ENCODE results near the gene KRT71. TPM values are rescaled to one million over a fixed set of nuclear protein-coding genes. Genes with fewer than 3 reads are reported as not detected.

Gene KRT71
- total RNA-seq, 1 donor, result not detected

DNA sequence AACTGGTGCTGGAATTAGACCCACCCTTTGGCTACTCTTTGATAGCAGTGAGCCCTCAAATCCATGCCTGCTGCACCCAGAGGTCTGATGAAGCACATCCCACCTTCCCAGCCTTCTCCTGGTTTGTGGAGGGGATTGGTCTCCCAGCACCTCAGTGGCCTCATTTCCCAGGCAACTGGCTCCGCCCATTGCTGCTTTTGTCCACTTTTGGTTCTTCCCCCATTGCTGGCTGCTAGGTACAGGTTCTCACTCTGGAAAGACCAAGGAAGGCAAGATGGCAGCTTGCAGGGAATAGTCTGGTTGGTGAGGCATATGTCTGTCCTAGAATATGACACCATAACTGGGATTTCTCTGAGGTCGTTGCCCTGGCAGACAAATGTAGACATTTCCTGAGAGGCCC lies 22.6 kb downstream of the KRT71 start:
- H3K36me3 ChIP-seq (ENCODE audit: insufficient read depth, low read length), result no peaks in the 10 kb centered on the region
- H3K9me3 ChIP-seq (ENCODE audit: low read depth, low read length), result no peaks in the 10 kb centered on the region
- no peaks in the 10 kb centered on the region for H3K79me2 ChIP-seq (ENCODE audit: insufficient read depth, low read length)
- peaks cover 9% of the 10 kb centered on the region for H3K27me3 ChIP-seq (ENCODE audit: insufficient read depth, low read length)
- TF ChIP-seq, protein P1, sequence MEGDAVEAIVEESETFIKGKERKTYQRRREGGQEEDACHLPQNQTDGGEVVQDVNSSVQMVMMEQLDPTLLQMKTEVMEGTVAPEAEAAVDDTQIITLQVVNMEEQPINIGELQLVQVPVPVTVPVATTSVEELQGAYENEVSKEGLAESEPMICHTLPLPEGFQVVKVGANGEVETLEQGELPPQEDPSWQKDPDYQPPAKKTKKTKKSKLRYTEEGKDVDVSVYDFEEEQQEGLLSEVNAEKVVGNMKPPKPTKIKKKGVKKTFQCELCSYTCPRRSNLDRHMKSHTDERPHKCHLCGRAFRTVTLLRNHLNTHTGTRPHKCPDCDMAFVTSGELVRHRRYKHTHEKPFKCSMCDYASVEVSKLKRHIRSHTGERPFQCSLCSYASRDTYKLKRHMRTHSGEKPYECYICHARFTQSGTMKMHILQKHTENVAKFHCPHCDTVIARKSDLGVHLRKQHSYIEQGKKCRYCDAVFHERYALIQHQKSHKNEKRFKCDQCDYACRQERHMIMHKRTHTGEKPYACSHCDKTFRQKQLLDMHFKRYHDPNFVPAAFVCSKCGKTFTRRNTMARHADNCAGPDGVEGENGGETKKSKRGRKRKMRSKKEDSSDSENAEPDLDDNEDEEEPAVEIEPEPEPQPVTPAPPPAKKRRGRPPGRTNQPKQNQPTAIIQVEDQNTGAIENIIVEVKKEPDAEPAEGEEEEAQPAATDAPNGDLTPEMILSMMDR (IDR thresholded peaks at IDR 0.05; ENCODE audit: extremely low read depth, low read depth, low read length), result no peak
- H4K20me1 ChIP-seq (ENCODE audit: insufficient read depth, low read length), result no peaks in the 10 kb centered on the region
- no peaks in the 10 kb centered on the region for H3K4me1 ChIP-seq (ENCODE audit: insufficient read depth, low read length)
- no peak overlapping the region for H3K4me3 ChIP-seq (ENCODE audit: insufficient read depth, low read length)
- no peak overlapping the region for H3K4me2 ChIP-seq (ENCODE audit: insufficient read depth, low read length)
- H2AFZ ChIP-seq (ENCODE audit: low read length), result no peak overlapping the region
- no peak for DNase-seq (ENCODE audit: insufficient read length, low spot score, missing footprints)
- H3K27ac ChIP-seq (ENCODE audit: low read depth, low read length), result no peak overlapping the region

DNA sequence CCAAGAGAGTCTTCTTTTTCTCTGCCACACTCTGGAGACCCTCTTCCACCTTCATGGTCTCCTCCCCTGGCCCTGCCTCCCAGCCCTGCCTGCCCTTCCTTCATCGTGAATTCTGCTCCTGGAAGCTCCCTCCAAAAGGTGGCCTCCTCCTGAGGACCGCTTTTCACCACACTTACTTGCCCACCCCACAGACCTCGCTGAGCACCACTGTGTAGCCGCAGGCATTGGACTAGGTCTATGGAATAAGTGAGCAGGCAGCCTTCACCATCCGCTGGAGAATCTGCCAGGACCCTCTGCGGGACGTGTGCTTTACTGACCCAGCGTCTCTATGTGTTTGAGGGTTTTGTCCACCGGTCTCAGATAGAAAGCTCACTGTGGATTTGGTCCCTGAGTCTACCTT lies 23.1 kb downstream of the KRT71 start:
- TF ChIP-seq, protein P1 (IDR thresholded peaks at IDR 0.05; ENCODE audit: extremely low read depth, low read depth, low read length), result no peak
- H3K4me2 ChIP-seq (ENCODE audit: insufficient read depth, low read length), result no peak overlapping the region
- no peaks in the 10 kb centered on the region for H4K20me1 ChIP-seq (ENCODE audit: insufficient read depth, low read length)
- H3K9me3 ChIP-seq (ENCODE audit: low read depth, low read length), result no peaks in the 10 kb centered on the region
- H3K27me3 ChIP-seq (ENCODE audit: insufficient read depth, low read length), result peaks cover 9% of the 10 kb centered on the region
- H3K4me1 ChIP-seq (ENCODE audit: insufficient read depth, low read length), result no peaks in the 10 kb centered on the region
- H3K36me3 ChIP-seq (ENCODE audit: insufficient read depth, low read length), result no peaks in the 10 kb centered on the region
- no peaks in the 10 kb centered on the region for H3K79me2 ChIP-seq (ENCODE audit: insufficient read depth, low read length)
- no peak overlapping the region for H3K4me3 ChIP-seq (ENCODE audit: insufficient read depth, low read length)
- H3K27ac ChIP-seq (ENCODE audit: low read depth, low read length), result no peak overlapping the region
- no peak for DNase-seq (ENCODE audit: insufficient read length, low spot score, missing footprints)
- no peak overlapping the region for H2AFZ ChIP-seq (ENCODE audit: low read length)

DNA sequence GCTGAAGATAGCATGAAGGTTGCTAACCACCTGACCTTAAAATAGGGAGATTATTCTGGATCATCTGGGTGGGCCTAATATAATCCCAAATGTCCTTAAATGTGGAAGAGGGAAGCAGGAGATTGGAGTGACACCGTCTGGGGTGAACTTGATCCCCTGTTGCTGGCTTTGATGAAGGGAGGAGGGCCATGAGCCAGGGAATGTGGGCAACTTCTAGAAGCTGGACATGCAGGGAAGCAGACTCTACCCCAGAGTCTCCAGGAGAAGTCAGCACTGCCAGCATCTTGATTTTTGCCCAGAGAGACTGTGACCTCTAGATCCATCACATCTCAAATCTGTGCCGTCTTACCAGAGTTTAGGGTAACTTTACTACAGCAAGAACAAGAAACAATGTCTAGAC lies 23.5 kb downstream of the KRT71 start:
- Histone ChIP-seq H3K4me1 (ENCODE audit: insufficient read depth, low read length) (no peaks in the 10 kb centered on the region), H3K36me3 (ENCODE audit: insufficient read depth, low read length) (no peaks in the 10 kb centered on the region), H3K4me3 (ENCODE audit: insufficient read depth, low read length) (no peak overlapping the region), H2AFZ (ENCODE audit: low read length) (no peak overlapping the region), H3K9me3 (ENCODE audit: low read depth, low read length) (no peaks in the 10 kb centered on the region), H3K27me3 (ENCODE audit: insufficient read depth, low read length) (peaks cover 9% of the 10 kb centered on the region), H3K4me2 (ENCODE audit: insufficient read depth, low read length) (no peak overlapping the region), H3K79me2 (ENCODE audit: insufficient read depth, low read length) (no peaks in the 10 kb centered on the region), H3K27ac (ENCODE audit: low read depth, low read length) (no peak overlapping the region), H4K20me1 (ENCODE audit: insufficient read depth, low read length) (no peaks in the 10 kb centered on the region)
- TF ChIP-seq, protein P1 (IDR thresholded peaks at IDR 0.05; ENCODE audit: extremely low read depth, low read depth, low read length), result no peak
- DNase-seq (ENCODE audit: insufficient read length, low spot score, missing footprints), result no peak

DNA sequence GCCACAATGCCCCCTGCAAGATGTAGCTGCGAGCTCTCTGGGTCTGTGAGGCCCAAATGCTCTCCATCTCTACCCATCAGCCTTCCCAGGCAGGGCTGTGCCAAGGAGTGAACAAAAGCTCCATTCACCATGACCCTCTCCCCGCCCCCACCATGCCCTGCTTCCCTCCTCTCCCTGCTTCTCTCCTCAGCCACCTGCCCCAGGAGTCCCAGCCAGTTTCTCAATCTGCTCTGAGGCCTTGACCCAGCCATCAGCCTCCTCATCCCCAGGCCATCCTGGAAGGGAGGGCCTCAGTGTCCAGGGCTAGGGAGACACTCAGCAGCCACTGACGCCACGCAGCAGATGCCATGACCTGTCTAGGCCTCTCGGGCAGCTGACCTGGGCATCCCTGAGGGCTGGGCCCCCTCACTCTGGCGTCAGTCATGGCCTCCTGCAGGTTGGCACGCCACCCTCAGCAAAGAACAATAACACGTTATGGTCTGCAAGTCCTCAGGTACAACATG lies 24.3 kb downstream of the KRT71 start:
- Histone ChIP-seq H3K4me2 (ENCODE audit: insufficient read depth, low read length) (no peak overlapping the region), H3K27me3 (ENCODE audit: insufficient read depth, low read length) (peaks cover 13% of the 10 kb centered on the region), H2AFZ (ENCODE audit: low read length) (no peak overlapping the region), H3K36me3 (ENCODE audit: insufficient read depth, low read length) (no peaks in the 10 kb centered on the region), H3K27ac (ENCODE audit: low read depth, low read length) (no peak overlapping the region), H3K79me2 (ENCODE audit: insufficient read depth, low read length) (no peaks in the 10 kb centered on the region), H3K9me3 (ENCODE audit: low read depth, low read length) (no peaks in the 10 kb centered on the region), H3K4me3 (ENCODE audit: insufficient read depth, low read length) (no peak overlapping the region), H3K4me1 (ENCODE audit: insufficient read depth, low read length) (no peaks in the 10 kb centered on the region), H4K20me1 (ENCODE audit: insufficient read depth, low read length) (no peaks in the 10 kb centered on the region)
- TF ChIP-seq, protein P1 (IDR thresholded peaks at IDR 0.05; ENCODE audit: extremely low read depth, low read depth, low read length), result no peak
- no peak for DNase-seq (ENCODE audit: insufficient read length, low spot score, missing footprints)
